ENCODE results near the gene MPP2. TPM values are rescaled to one million over a fixed set of nuclear protein-coding genes. Genes with fewer than 3 reads are reported as not detected.

The MPP2 gene
- total and polyA plus RNA-seq, 4 donors, result 0.05 to 0.25 (median 0.09) TPM

DNA sequence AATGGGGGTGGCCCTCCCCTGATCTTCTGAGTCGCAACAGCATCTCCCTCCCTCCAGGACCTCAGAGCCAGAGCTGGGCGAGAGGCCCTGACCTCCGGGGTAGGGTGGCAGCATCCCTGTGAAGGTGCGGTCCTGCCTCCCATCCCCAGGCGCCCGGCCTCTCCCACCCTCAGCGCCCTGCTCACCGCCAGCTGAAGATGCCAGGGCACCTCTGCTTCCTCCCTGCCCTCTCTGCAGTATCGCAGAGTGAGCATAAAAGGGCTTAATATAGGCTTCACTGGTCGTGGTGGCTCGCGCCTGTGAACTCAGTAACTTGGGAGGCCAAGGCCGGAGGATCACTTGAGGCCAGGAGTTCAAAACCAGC lies 10.7 kb upstream of the MPP2 start:
- peak overlapping the region in 1 of 3 donors; percentile 33 for H3K4me3 ChIP-seq (ENCODE audit: low read depth in 1 of 3, low read length in 3 of 3)
- no peak overlapping the region for H3K27ac ChIP-seq (ENCODE audit: low read depth in 1 of 2, low read length in 2 of 2)
- H3K36me3 ChIP-seq (ENCODE audit: control insufficient read depth in 4 of 4, insufficient read depth in 3 of 4, low read depth in 1 of 4, low read length in 3 of 4), result no peaks in the 10 kb centered on the region
- no peaks in the 10 kb centered on the region for H3K9me3 ChIP-seq (ENCODE audit: control insufficient read depth in 4 of 4, low read length in 3 of 4)
- 61% methylated on average over 13 of the region's 13 CpGs for WGBS
- no peak for TF ChIP-seq HNF4G (IDR thresholded peaks at IDR 0.05)
- TF ChIP-seq RAD21 (IDR thresholded peaks at IDR 0.05), result no peak
- no peak for TF ChIP-seq RXRA (IDR thresholded peaks at IDR 0.05)
- TF ChIP-seq, protein P1, sequence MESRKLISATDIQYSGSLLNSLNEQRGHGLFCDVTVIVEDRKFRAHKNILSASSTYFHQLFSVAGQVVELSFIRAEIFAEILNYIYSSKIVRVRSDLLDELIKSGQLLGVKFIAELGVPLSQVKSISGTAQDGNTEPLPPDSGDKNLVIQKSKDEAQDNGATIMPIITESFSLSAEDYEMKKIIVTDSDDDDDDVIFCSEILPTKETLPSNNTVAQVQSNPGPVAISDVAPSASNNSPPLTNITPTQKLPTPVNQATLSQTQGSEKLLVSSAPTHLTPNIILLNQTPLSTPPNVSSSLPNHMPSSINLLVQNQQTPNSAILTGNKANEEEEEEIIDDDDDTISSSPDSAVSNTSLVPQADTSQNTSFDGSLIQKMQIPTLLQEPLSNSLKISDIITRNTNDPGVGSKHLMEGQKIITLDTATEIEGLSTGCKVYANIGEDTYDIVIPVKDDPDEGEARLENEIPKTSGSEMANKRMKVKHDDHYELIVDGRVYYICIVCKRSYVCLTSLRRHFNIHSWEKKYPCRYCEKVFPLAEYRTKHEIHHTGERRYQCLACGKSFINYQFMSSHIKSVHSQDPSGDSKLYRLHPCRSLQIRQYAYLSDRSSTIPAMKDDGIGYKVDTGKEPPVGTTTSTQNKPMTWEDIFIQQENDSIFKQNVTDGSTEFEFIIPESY (IDR thresholded peaks at IDR 0.05), result no peak
- no peak for TF ChIP-seq CTCF (IDR thresholded peaks at IDR 0.05; ENCODE audit: low read depth, low read length, missing input control)
- TF ChIP-seq YY1 (IDR thresholded peaks at IDR 0.05), result no peak
- TF ChIP-seq TAF1 (conservative IDR thresholded peaks at IDR 0.05), result no peak
- TF ChIP-seq, protein P2, sequence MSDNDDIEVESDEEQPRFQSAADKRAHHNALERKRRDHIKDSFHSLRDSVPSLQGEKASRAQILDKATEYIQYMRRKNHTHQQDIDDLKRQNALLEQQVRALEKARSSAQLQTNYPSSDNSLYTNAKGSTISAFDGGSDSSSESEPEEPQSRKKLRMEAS (IDR thresholded peaks at IDR 0.05), result no peak
- no peak for TF ChIP-seq SP1 (IDR thresholded peaks at IDR 0.05)
- no peak for TF ChIP-seq EGR1 (IDR thresholded peaks at IDR 0.05; ENCODE audit: low read depth in 2 of 2)
- TF ChIP-seq FOXA2 (IDR thresholded peaks at IDR 0.05), result no peak
- H3K9ac ChIP-seq (ENCODE audit: low read depth in 1 of 2, low read length in 2 of 2), result no peak overlapping the region
- H3K4me1 ChIP-seq (ENCODE audit: control insufficient read depth in 4 of 4, insufficient read depth in 4 of 4, low read length in 3 of 4), result peaks cover 0 to 7% (median 0%) of the 10 kb centered on the region in 4 donors
- H3K27me3 ChIP-seq (ENCODE audit: control insufficient read depth in 4 of 4, insufficient read depth in 4 of 4, low read length in 3 of 4), result no peaks in the 10 kb centered on the region
- no peak for DNase-seq (ENCODE audit: low spot score)

DNA sequence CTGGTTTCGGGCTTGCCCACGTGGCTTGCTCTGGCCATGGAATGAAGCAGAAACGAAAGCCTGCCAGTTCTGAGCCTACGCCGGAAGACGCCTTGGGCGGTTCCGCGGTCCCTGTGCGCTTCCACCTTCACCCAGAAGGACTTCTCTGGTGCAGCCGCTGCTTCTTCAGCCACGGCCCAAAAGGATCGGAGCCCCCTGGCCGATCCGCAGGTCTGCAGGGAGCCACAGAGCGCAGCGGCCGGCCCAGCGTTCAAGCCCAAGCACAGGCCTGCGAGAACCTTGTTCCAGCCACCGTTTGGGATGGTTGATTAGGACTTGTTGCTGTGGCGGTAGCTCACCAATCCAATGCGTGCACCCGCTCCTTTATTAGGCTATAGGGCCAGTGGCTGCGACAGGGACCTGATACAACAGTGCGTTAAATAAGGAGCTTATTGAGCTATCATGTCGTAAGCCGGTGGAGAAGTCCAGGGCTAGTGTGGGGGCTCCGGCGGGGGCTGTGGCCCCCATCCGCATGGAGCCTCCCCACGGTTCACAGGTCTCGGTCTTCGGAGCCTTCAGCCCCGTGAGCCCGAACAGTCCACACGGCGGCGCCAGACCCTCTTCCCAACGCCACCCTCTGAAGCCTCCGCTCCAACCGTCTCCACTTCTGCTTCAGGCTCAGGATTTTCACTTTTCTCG lies 10.2 kb upstream of the MPP2 start:
- Histone ChIP-seq H3K27ac (ENCODE audit: low read depth in 1 of 2, low read length in 2 of 2) (no peak overlapping the region), H3K9me3 (ENCODE audit: control insufficient read depth in 4 of 4, low read length in 3 of 4) (no peaks in the 10 kb centered on the region), H3K36me3 (ENCODE audit: control insufficient read depth in 4 of 4, insufficient read depth in 3 of 4, low read depth in 1 of 4, low read length in 3 of 4) (no peaks in the 10 kb centered on the region), H3K9ac (ENCODE audit: low read depth in 1 of 2, low read length in 2 of 2) (no peak overlapping the region), H3K4me3 (ENCODE audit: low read depth in 1 of 3, low read length in 3 of 3) (peak overlapping the region in 1 of 3 donors; percentile 33), H3K27me3 (ENCODE audit: control insufficient read depth in 4 of 4, insufficient read depth in 4 of 4, low read length in 3 of 4) (no peaks in the 10 kb centered on the region), H3K4me1 (ENCODE audit: control insufficient read depth in 4 of 4, insufficient read depth in 4 of 4, low read length in 3 of 4) (peaks cover 0 to 7% (median 0%) of the 10 kb centered on the region in 4 donors)
- DNase-seq (ENCODE audit: low spot score), result peak; percentile 54
- TF ChIP-seq EGR1 (IDR thresholded peaks at IDR 0.05; ENCODE audit: low read depth in 2 of 2) (no peak), GABPA (IDR thresholded peaks at IDR 0.05 in 1 of 2, conservative IDR thresholded peaks at IDR 0.05 in 1 of 2) (no peak), RAD21 (IDR thresholded peaks at IDR 0.05) (peak; percentile 55 to 71), CTCF (IDR thresholded peaks at IDR 0.05; ENCODE audit: low read depth, low read length, missing input control) (peak; percentile 37)
- 22% methylated on average over 43 of the region's 43 CpGs for WGBS

Data from liver (tissue), 9 donors.